DMS53 treated with DMSO at 0.1 percent for 48 hours (cell line): ENCODE measurements around the gene HECTD2.

ENCODE experiments used
- DNase-seq: peaks from one replicate; lab custom pipeline; 2025; ENCODE audit not compliant: unreplicated experiment; lab: John Stamatoyannopoulos, UW

HECTD2 gene

DNA sequence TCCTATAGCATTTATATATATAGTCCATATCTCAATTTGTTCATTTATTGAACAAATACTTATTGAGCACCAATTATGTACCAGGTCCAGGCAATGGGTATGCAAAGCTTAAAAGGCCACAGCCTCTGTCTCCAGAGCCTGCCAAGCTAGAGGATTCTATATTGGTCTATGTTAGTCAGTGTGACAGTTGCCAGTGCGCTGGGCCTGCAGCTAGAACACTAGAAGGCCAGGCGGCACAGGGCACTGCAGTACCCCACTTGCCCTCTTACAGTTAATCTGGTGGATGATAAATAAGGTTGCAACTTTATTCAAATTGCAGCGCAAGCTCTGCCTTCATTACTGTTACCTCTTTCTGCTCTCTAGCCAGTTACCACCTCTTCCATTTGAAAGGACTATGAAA is 153.9 kb downstream of the HECTD2 start:
- DNase-seq, result no peak
